Stimulated activated CD8-positive, alpha-beta memory T cell treated with anti-CD3 and anti-CD28 coated beads, Interleukin-4, amount 100 ng/mL, for 4 hours (primary cell): ENCODE data around the gene EDIL3.
"Not testable (repeated sequence)": the region's sequence is repeated elsewhere in the genome, so short reads cannot be mapped to it uniquely, and the experiment has no call there.

ENCODE experiments used
- DNase-seq, 2 donors: peaks; one replicate each; pipeline ENCODE4 v3.0.0-alpha.2; 2020; ENCODE audit warnings: low read depth in 2 of 2, low spot score in 1 of 2

The EDIL3 gene

DNA sequence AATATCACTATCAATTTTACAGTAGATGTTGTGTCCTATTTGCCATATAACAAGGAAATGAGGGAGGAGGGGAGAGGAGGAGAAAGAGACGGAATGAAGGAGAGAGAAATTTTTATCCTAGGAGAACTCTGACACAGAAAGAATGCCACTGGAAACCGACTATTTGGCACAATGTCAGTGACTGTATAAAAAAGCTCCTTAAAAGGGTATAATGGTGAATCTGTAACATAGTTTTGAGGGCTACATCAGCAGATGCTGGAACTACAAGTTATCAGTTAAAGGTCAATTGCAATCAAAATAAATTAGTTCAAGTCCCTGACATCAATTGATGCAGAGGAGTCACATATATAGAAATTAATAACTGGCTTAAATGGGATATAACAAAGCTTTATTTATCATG, 5.7 kb downstream of the EDIL3 start:
- DNase-seq: no peak

DNA sequence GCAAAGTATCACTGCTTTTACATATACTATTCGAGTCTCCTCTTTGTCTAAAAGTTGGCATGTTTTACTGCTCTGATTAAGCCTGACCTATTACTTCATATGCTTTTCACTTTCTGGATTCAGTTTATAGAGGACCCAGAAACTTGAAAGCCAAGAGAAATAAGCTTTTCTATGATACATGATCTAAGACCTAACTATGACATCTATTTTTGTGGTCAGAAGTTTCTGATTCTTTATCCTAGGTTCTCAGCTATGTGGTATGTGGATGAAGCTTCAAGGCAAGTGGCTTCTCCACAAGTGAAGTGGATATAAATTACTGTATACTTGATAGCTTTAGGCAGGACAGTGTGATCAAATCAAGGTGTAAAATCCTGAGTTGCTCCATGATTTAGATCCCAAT, 6.3 kb downstream of the EDIL3 start:
- DNase-seq: no peak

DNA sequence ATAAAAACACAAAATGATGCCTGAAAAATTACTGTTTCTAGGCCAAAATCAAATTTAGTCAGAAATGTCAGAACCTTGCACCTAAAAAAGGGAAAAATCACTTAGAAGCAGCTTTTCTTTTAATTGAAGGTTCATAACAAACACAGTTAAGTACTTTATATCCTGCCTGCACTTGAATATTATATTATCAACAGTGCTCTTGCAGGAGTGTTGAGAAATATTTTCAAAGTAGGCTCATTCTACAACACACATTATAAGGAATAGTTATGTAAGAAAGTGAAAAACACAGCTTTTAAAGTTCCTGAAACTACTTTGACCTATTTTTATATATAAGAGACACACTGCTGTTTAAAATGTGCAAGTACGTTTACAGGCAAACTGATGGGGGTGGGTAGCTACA, 8.3 kb downstream of the EDIL3 start:
- no peak for DNase-seq

DNA sequence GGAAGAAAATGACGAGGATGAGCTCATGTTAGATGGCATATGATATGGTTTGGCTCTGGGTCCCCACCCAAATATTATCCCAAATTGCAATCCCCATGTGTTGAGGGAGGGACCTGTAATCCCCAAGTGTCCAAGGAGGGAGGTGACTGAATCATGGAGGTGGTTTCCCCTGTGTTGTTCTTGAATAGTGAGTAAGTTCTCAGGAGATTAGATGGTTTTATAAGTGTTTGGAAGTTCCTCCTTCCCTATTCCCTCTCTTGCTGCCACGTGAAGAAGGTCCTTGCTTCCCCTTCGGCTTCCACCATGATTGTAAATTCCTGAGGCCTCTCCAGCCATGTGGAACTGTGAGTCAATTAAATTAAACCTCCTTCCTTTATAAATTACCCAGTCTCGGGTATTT, 10.1 kb downstream of the EDIL3 start:
- DNase-seq: no peak

DNA sequence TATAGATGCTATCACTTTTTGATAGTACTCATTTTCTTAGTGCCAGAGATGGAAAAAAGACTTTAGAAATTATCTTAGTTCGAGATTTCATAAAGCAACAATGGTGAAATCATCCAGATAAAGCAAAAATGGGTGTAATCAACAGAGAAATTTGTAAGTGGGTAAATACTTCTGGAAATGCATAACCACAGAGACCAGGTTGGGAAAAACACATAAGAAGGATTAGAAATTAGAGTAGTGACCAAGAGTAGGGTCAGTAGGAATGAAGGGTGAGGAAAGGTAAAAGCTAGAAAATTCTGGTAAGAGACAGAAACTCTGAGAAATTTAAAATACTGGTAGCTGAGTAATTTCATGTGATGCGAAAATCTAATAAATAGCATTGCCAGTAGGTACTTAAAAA, 11.2 kb downstream of the EDIL3 start:
- DNase-seq: no peak

DNA sequence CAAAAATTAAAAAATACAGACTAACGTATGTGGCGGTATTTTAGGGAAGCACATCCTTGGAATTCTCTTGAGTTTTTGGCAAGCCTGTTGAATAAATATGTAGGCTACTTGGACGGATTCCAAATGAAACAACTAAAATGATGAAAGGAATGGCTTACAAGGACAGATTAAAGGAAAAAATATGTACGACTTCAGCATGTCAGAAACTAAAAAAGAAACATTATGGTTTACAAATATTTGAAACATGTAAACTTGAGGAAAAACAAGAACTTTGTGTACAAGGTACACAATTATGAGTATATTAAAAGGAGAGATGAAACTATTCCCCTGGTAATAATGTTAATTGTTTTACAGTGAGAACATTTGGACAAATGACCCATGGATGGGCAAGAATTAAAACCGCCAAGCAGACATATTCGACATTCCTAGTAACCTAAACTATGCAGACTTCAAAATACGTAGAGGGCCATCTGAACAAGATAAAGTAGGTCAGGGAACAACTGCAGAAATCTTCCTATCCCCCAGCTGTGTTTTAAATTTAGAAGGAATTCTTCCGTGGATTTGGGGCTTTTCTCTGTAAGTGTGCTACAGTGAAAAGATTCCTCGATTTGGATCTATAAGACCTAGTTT, 12.5 kb downstream of the EDIL3 start:
- no peak for DNase-seq

DNA sequence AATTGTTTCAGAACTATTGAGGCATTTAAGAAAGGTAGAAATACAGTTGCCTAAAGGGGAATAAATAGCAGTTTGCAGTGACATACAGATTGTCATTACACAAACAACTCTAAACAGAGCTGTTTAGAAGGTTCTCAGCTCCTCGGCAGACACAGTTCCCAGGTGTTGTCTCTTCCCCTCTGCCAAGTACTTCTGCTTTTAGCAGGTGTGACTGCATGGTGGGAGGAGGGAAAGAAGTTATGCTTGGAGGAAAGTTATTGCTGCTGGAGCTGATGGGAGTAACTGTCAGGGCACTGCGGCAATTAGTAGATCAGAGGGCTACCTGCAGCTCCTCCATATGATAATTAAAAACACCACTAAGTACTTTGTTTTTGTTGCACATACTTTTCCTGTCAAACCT, 14.5 kb downstream of the EDIL3 start:
- DNase-seq: no peak

DNA sequence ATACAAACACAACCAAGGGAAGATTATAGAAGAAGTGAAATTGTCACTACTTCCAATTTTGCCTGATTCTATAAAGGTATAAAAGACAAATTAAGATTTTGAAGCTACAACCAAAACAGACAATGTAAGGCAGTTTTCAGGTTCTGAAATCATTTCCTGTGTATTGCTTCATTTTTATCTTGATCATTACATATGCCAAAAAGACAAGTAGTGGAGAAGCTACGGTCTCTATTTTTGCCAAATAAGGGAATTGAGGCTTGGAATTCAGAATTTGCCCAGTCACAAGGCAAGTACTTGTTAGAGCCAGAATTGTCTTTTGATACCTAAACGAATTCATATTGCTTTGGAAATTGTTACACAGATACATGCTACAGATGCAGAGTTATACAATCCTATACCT, 20.6 kb downstream of the EDIL3 start:
- DNase-seq: no peak

DNA sequence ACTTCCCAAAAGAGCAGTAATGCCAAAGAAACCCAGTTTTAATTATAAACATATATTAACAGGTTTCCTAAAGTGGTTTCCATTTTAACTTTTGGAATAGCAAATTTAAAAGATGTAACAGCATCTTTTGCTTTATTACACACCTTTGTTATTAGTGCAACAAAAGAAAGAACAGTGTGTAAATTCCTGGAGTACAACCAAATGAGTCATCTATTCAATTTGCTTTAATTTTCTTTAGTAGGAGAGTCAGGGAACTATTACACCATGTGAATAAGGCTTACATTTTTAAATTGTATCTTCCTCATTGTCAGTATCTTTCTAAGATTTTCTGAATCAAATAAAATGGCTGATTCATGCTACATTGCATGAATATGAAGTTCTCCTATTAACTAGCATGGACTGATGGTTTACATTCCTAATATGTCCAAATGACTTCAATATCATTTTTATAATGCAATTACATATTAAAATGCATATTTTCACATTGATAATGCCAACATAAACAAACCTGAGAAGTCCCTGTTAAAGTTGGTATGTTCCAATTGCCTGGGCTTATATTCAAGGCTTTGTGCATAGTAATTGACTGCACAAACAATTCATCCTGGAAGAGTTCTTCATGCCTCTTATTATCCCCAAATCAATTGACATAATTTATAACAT, 22.5 kb downstream of the EDIL3 start:
- no peak for DNase-seq

DNA sequence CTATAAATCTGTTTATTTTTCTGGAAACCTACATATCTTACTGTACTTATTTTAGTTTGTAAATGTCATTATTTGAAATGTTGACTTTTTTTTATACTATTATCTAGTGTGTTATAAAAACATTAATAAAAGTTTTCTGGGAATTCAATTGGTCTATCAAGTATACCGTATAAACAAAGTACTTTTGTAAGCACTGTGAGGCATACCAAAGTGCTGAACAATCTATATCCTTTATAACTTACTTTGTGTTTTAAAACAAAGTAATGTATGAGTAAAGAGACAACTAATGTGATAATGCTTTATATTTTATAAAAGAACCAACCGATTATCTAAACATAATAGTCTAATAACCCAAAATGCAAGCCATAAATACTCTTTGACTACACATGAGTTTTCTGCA, 23.1 kb downstream of the EDIL3 start:
- DNase-seq: no peak

DNA sequence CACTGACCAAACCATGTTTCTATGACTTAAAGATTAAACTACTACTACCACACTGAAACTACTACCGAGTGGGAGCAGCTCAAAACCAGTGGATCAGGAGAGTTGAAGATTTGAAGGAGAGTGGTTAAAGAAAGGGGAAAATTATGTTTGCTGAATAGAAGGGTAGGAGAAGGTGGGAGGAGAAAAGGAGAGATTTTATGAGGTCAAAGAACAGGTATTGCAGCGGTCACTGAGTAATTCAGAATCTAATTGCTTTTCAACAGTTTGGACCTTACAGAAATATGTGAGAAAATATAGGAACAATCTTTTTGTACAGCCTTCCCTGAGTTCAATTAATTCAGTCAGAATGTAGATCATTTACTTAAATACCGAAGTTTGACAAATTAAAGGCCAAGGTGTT, 24.6 kb downstream of the EDIL3 start:
- no peak for DNase-seq

DNA sequence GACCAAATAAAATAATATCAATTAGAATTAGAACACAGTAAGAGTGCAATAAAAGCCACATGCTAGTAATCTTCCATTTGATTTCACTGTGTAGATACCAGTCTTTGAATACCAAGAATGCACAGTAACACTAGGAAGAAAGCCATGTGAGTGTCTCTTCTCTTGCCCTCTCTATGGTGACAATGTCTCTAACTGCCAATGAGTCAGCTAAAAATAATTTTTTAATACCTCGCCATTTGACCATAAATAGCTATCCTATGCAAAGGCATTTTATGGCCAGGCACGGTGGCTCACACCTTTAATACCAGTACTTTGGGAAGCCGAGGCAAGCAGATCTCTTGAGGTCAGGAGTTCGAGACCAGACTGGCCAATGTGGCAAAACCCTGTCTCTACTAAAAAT, 30.6 kb downstream of the EDIL3 start:
- DNase-seq: no peak

DNA sequence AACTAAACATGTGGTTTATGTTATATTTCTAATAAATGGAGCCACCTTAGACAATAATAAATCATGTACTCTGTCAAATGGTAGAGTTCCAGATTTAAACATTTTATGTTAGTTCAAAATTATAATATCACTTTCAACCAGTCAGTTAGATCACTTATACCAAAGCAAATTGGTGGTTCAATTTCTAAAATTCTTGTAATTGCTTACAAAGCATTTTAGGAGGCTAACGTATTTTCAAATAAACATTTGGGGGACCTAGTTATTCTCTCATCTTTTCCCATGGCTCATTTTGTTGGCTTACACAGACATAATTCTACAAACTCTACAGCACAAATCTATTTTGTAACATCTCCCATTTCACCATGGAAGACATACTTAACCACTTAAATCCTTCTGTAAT, 39.9 kb downstream of the EDIL3 start:
- no peak for DNase-seq

DNA sequence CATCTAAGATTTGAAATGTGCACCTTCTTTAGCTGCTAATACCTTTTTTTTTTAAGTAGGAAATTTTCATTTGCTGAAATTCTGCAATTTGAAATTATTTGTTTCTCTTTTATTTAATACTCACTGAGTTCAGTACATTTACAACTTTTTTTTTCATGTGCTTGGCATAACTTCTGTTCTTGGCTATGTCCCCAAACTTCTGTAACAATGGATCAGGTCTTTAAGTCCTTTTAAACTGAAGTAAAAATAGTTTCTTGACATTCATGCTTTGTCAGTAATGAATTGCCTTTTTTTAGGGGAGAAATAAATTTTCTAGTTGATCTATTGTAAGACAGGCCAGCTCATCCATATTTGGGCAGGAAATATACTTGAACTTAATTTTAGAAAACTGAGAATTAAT, 41.5 kb downstream of the EDIL3 start:
- no peak for DNase-seq

DNA sequence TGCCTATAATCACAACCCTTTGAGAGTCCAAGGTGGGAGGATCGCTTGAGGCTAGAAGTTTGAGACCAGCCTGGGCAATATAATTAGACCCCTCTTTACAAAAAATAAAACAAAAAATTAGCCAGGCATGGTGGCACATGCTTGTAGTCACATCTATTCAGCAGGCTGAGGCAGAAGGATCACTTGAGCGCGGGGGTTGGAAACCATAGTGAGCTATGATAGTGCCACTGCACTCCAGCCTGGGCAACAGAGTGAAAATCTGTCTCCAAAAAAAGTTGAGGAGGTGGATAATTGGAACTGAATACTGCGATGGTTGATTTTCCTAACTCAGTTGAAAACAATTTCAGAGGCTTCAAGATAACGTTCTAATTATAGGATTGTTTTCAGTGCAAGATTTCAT, 52.6 kb downstream of the EDIL3 start:
- DNase-seq: no peak

DNA sequence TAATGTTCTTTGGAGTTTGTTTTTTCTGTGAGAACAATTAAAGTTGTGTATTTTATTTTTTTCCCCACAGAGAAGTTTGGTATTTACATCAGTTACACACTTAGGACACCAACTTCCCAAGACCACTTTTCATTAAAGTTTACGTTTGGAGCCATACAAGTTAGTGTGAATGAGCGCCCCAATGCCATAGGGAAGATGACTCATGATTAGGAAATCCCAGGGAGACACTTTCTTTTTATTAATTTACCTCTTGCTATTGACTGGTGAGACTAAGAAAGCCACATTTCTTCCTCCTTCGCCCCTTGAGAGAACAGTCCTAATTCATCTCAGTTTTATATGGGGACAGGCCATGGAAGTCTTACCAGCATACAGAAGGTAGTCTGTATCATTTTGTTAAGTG, 57.1 kb downstream of the EDIL3 start:
- DNase-seq: no peak

DNA sequence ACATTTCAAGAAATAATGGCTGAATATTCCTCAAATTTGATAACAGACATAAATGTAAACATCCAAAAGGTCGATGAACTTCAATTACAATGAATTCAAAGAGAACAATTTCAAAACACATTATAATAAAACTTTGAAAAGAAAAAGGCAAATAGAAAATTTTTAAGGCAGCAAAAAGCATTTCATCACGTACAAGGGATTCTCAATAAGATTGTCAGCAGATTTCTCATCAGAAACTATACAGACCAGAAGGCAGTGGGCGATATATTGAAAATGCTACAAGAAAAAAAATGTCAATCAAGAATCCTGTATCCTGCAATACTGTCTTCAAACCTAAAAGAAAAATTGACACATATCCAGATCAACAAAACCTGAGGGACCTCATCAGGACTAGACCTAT, 62.0 kb downstream of the EDIL3 start:
- DNase-seq: no peak

DNA sequence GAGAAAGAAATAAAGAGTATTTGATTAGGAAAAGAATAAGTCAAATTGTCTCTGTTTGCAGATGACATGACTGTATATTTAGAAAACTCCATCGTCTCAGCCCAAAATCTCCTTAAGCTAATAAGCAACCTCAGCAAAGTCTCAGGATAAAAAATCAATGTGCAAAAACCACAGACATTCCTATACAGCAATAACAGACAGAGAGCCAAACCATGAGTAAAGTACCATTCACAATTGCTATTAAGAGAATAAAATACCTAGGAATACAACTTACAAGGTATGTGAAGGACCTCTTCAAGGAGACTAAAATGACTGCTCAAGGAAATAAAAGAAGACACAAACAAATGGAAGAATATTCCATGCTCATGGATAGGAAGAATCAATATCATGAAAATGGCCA, 66.9 kb downstream of the EDIL3 start:
- DNase-seq: not testable (repeated sequence)

DNA sequence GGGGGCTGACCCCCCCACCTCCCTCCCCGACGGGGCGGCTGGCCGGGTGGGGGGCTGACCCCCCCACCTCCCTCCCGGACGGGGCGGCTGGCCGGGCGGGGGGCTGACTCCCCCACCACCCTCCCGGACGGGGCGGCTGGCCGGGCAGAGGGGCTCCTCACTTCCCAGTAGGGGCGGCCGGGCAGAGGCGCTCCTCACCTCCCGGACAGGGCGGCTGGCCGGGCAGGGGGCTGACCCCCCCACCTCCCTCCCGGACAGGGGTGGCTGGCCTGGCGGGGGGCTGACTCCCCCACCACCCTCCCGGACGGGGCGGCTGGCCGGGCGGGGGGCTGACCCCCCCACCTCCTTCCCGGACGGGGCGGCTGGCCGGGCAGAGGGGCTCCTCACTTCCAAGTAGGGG, 72.4 kb downstream of the EDIL3 start:
- DNase-seq: not testable (repeated sequence)

DNA sequence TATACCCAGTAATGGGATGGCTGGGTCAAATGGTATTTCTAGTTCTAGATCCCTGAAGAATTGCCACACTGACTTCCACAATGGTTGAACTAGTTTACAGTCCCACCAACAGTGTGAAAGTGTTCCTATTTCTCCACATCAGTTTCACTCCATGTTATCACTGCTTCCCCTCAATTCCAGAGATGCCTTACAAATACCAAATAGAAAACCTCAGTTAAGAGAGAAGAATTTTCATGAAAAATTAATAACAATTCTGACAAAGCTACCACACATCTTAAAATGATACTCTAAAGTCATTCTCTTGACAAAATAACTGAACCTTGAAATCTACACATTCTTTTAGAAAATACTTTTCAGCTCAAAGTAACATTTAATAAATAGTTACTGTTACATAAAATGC, 74.8 kb downstream of the EDIL3 start:
- DNase-seq: not testable (repeated sequence)

DNA sequence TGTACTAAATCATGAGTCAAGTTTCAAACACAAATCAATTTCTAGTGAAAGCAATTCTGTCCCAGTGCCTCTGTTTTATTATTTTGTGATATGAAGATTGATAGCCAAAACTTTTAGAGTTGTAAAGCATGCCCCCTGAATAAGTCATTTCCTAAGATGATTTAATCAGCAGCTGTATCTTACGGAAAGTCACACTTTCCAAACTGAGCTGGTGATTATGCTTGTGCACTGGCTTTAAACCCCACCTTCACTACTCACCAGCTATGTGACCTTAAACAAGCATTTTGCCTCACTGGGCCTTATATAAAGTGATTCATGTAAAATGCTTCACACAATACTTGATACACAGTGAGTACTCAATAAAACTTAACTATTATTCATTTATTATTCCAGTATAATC, 78.1 kb downstream of the EDIL3 start:
- no peak for DNase-seq

DNA sequence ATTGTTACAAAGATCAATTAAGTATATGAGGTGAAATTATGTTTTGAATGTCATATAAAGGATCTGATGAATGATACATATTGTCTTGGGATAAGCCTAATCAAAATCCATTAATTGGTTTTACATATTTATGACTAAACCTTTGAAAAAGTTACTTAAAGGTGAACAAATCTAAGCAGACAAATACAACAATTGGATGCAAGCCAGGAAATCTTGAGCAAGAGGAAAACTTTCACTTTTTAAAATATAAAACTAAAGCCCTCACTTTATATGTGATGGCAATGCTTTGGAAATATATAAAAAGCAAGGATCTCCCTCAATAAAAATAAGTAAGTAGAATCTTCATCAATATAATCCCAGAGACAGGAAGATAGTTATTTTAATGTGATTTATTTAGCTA, 80.1 kb downstream of the EDIL3 start:
- DNase-seq: no peak

DNA sequence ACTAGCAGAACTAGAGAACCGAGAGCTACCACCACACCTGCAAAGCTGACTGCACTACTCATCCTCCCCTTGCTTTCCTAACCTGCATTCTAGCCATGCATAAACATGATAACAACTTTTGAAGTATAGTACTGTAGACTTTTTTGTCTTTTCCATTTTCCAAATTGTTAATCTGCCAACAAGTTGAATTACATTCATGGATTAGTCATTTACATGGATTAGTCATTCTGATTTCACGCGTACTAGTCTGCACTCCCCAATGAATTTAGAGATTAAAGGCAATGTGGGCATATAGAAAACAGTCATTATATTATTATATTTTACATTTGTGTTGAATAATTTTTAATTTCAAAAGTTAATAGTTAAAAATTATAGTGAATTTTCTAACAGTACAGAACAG, 81.4 kb downstream of the EDIL3 start:
- DNase-seq: no peak
